H1 (cell line): ENCODE data around the gene ADARB2. TPM values are rescaled to one million over a fixed set of nuclear protein-coding genes. Genes with fewer than 3 reads are reported as not detected.

Source experiments
- BACH1 ChIP-seq: IDR thresholded peaks from 2 replicates; pipeline ENCODE4 v1.6.1; 2012; ENCODE audit warnings: low read length, improper control_type of control experiment
- EGR1 ChIP-seq: IDR thresholded peaks from 2 replicates; pipeline ENCODE4 v1.6.1; 2011; ENCODE audit warnings: low read depth, low read length, borderline replicate concordance
- GABPA ChIP-seq: IDR thresholded peaks from 2 replicates; pipeline ENCODE4 v1.6.1; 2011; ENCODE audit warnings: mild to moderate bottlenecking, low read length, moderate library complexity, borderline replicate concordance; ENCODE audit not compliant: insufficient read depth
- KDM1A ChIP-seq: fragments of 200-600, 300-600 bp; sonication (generic); IDR thresholded peaks from 2 replicates; pipeline ENCODE4 v1.7.1; 2016; ENCODE audit warnings: mild to moderate bottlenecking, low read length, borderline replicate concordance
- polyA plus RNA-seq, 7 experiments: library from polyadenylated mRNA; depleted of rRNA in 3 of 7; stranded (reverse) in 5 of 7; unstranded in 2 of 7; fragments of >200 nt in 5 of 7; fragments of 200-250 nt in 2 of 7; gene quantifications; 1 replicate in 5 of 7; 2 replicates in 1 of 7; 4 replicates in 1 of 7; pipeline versions ENCODE4 v1.2.1 to v1.2.3, GENCODE V29; 2011 to 2013; ENCODE audit warnings: missing spikeins in 2 of 7, mixed read lengths in 2 of 7
- total RNA-seq: library from RNA; stranded (reverse); fragmentation: NEBNext Ultra II Directional; extraction: Animal tissue kit (Norgen Biotek cat#: 25700); gene quantifications from 2 replicates; pipeline ENCODE4 v1.2.1, GENCODE V29; 2021

Gene ADARB2
- total and polyA plus RNA-seq, 2 of the 8 experiments (the other 6 are each of a cell fraction or from before 2014, with no cell fraction given), result 2.2 to 2.8 TPM

DNA sequence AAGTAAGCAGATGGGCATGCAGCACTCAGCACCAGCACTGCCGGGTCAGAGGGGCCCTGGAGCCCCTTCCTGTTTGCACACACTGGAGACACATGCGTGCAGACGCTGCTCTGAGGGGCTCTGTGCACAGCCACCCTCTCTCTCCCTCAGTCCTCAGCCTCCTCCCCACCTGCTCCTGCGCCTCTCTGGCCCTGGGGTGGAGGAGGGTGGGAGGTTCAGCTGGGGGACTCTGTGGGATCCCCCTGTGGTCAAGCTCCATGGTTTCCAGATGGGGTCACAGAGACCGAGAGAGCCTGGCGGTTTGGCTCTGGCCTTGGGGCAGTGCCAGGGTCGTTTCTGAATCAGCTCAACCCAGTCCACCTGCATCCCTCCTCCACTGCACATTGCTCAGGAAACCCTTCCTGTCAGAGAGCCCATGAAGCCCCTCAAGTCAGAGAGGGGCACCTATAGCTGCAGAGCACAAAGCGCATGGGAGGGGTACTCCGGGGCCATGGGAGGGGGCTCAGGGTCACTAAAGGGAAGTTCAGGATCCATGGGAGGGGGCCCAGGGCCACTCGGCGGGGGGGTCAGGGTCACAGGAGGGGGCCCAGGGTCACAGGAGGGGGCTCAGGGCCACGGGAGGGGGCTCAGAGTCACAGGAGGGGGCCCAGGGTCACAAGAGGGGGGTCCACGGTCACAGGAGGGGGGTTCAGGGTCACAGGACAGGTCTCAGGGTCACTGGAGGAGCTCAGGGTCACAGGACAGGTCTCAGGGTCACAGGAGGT, 161.7 kb downstream of the ADARB2 start (continued):
- TF ChIP-seq BACH1 (no peak), GABPA (no peak), EGR1 (no peak), KDM1A (no peak)
